ENCODE results near the gene AKAP13.

- TF ChIP-seq CTCF (IDR thresholded peaks at IDR 0.05; ENCODE audit: insufficient read depth, low read length, poor library complexity, severe bottlenecking) (no peak), EZH2phosphoT487 (conservative IDR thresholded peaks at IDR 0.05; ENCODE audit: low read length) (no peak)
Observed at GRCh38 chr15:85340321-85340665, 40.1 kb upstream of the AKAP13 start.

All from SU-DHL-6 (cell line).